Psoas muscle (tissue), 8 donors: ENCODE data around the gene CHST7. TPM values are rescaled to one million over a fixed set of nuclear protein-coding genes. Genes with fewer than 3 reads are reported as not detected.

Source experiments
- ATAC-seq, 4 donors: fragments of 200-7000 bp; cut with Tn5 transposase; one replicate each; pipeline ENCODE4 v1.9.1; 2020; ENCODE audit warnings: moderate library complexity in 3 of 4, mild to moderate bottlenecking in 2 of 4
- DNase-seq, 2 donors: peaks; one replicate each; pipeline ENCODE4 v3.0.0-alpha.2; 2020
- H3K27ac ChIP-seq: fragments of 200-600 bp; one replicate; pipeline ENCODE4 v1.8.0; 2022
- H3K27me3 ChIP-seq, 3 donors: fragments of 200-600 bp in 1 of 3; one replicate each; pipeline versions ENCODE4 v1.6.1 to v1.8.0; 2013 to 2022; ENCODE audit warnings: low read length in 2 of 3, mild to moderate bottlenecking in 2 of 3, moderate library complexity in 1 of 3; ENCODE audit not compliant: insufficient read depth in 3 of 3
- H3K36me3 ChIP-seq, 2 donors: fragments of 200-600 bp in 1 of 2; one replicate each; pipeline versions ENCODE4 v1.6.1 to v1.8.0; 2013 to 2022; ENCODE audit warnings: low read depth in 1 of 2, mild to moderate bottlenecking in 1 of 2, moderate library complexity in 1 of 2; ENCODE audit not compliant: insufficient read depth in 1 of 2
- H3K4me1 ChIP-seq: fragments of 200-600 bp; one replicate; pipeline ENCODE4 v1.8.0; 2022
- H3K4me3 ChIP-seq: fragments of 200-600 bp; one replicate; pipeline ENCODE4 v1.8.0; 2022; ENCODE audit warnings: mild to moderate bottlenecking
- H3K9me3 ChIP-seq: fragments of 200-600 bp; one replicate; pipeline ENCODE4 v1.8.0; 2022
- WGBS, 3 donors: extraction: QIAGEN DNeasy Blood & Tissue Kit; methylation state at CpG; one replicate each; pipeline versions ENCODE4 v1.1.6 to v1.1.7; 2013; 5-methylcytosine and 5-hydroxymethylcytosine counted together
- intact Hi-C, 2 donors: fragments of 100-400 bp; cut with DNase I; formaldehyde crosslinking; loops; one replicate each; pipeline versions ENCODE4 v1.11.0 to v1.14.2; 2022
- polyA plus RNA-seq, 3 donors: library from polyadenylated mRNA; stranded (reverse); fragments of 200-250 nt; gene quantifications; one replicate each; pipeline ENCODE4 v1.2.3, GENCODE V29; 2013
- total RNA-seq, 4 donors: library from RNA; stranded (reverse); fragmentation: NEBNext Ultra II Directional in 2 of 4; extraction: Animal tissue kit (Norgen Biotek cat#: 25700) in 2 of 4; gene quantifications; one replicate each; pipeline versions ENCODE4 v1.2.1 to v1.2.4, GENCODE V29; 2021 to 2023
- TF ChIP-seq, protein P1 (sequence below): fragments of 200-600 bp; IDR thresholded peaks from one replicate; pipeline ENCODE4 v1.8.0; 2022; ENCODE audit warnings: antibody characterized with exemption
- donor health status: healthy with polysubstance abuse.
- donor health status: DM: no; HTN: no; CAD: no; lungs with moderate emphysema.
- donor health status: Bipolar disorder and iron deficiency.
- donor health status: healthy.
- donor health status: DM: yes; HTN: yes; CAD: no.
- donor health status: DM: no; HTN: no; CAD: no.
- donor health status: DM: no; HTN: no; CAD: no.
- donor health status: DM: yes; HTN: yes; CAD: no.

CHST7 gene
- total and polyA plus RNA-seq, 7 donors = 1.6 to 9.9 (median 2.1) TPM

DNA sequence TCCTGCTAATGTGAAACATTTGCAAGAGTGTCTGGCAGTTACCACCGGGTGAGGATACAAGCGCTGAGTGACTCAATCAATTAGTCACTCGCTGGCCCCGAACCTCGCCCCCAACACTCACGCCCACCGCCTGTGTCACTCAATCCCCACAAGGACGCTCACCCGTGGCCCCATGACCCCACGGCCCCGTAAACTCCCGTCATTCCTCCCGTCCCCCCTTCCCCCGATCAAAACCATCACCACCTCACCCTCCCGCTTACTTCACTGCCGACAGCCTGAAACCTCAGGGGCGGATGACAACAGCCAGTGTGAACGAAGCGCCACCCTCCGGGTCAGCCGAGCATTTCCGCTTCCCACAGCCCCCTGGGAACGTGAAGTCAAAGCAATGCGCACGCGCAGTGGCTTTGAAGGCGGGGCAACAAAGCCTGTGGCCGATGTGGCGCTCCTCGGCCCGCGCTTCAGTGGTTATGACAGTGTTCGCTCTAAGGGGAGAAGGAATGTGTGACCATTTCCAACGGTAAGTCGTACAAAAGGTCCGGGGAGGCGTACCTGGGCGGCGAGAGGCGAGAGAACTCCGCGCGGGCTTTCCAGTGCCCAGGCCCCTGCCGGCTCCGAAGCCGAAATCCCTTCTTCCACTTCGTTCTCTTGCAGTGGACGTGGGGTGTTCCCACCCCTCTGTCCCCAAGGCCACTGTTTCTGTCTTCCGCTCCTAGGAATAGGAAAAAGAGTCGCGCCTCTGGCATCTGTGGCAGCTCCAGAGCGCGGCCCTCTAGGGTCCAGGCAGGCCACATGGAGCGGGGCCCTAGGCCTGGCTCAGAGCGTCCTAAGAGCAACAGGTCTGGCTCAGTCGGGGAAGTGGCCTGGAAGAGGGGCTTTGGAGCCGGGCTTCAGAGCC, 28.2 kb upstream of the CHST7 start, which contains the start of gene ZNF674:
Gene ZNF674, minus strand, starts transcription at position 311 of the 895 bp plus-strand sequence. CDS start 3,334 bp downstream, outside the sequence.
- WGBS, 3 donors = 0 to 32% (median 0%) methylated on average over 48 to 57 of the region's 57 CpGs
- peaks cover 0 to 22% of the 10 kb centered on the region in 2 donors for H3K36me3 ChIP-seq
- ATAC-seq (peak; percentile 95 to 98 (median 96)), DNase-seq (peak; percentile 92 to 96)
- peak within 1 kb of the TSS; percentile 87 for H3K27ac ChIP-seq
- H3K4me3 ChIP-seq = peak within 1 kb of the TSS; percentile 85
- no peaks in the 10 kb centered on the region for H3K27me3 ChIP-seq
- intact Hi-C loops = no loop called here
- H3K9me3 ChIP-seq = no peaks in the 10 kb centered on the region
- TF ChIP-seq, protein P1, sequence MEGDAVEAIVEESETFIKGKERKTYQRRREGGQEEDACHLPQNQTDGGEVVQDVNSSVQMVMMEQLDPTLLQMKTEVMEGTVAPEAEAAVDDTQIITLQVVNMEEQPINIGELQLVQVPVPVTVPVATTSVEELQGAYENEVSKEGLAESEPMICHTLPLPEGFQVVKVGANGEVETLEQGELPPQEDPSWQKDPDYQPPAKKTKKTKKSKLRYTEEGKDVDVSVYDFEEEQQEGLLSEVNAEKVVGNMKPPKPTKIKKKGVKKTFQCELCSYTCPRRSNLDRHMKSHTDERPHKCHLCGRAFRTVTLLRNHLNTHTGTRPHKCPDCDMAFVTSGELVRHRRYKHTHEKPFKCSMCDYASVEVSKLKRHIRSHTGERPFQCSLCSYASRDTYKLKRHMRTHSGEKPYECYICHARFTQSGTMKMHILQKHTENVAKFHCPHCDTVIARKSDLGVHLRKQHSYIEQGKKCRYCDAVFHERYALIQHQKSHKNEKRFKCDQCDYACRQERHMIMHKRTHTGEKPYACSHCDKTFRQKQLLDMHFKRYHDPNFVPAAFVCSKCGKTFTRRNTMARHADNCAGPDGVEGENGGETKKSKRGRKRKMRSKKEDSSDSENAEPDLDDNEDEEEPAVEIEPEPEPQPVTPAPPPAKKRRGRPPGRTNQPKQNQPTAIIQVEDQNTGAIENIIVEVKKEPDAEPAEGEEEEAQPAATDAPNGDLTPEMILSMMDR = peak; percentile 12
- H3K4me1 ChIP-seq = peaks cover 5% of the 10 kb centered on the region

DNA sequence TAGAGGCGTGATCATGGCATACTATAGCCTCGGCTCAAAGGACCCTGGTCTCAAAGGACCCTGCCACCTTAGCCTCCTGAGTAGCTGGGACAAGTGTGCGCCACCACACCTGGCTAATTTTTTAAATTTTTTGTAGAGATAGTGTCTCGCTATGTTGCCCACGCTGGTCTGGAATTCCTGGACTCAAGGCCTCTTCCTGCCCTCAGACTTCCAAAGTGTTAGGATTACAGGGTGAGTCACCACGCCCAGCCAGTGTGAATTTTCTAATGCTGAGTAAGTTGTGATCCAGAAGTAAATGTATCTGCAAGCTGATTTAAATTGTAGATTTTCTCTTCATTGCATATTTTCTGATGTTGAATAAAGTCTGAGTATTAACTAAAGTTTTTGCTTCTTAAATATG, 25.7 kb upstream of the CHST7 start:
- H3K4me3 ChIP-seq = no peak overlapping the region
- H3K4me1 ChIP-seq = peaks cover 5% of the 10 kb centered on the region
- TF ChIP-seq, protein P1 = no peak
- ATAC-seq (no peak), DNase-seq (no peak)
- WGBS, 3 donors = 74 to 80% (median 76%) methylated on average over 6 of the region's 6 CpGs
- H3K36me3 ChIP-seq = peaks cover 0 to 8% of the 10 kb centered on the region in 2 donors
- H3K27ac ChIP-seq = no peak overlapping the region
- intact Hi-C loops = no loop called here
- H3K27me3 ChIP-seq = no peaks in the 10 kb centered on the region
- H3K9me3 ChIP-seq = no peaks in the 10 kb centered on the region

DNA sequence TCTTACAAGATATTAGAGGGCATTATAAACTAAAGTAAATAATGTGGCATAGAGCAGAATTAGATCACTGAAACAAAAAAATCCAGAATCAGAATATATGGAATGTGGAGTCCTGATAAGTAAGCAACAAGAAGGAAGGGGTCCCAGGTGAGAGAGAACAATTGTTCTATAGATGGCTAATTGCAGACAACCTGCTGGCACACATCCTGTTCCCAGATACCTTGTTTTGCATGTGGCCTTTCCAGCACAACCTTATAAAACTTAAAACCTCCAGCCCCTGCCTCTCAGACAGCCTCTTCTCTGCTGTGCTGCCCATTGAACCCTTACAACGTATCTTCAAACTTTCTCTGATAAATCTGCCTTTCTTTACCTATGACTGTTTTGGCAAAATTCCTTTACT, 23.7 kb upstream of the CHST7 start:
- no peak for ATAC-seq
- intact Hi-C loops = no loop called here

DNA sequence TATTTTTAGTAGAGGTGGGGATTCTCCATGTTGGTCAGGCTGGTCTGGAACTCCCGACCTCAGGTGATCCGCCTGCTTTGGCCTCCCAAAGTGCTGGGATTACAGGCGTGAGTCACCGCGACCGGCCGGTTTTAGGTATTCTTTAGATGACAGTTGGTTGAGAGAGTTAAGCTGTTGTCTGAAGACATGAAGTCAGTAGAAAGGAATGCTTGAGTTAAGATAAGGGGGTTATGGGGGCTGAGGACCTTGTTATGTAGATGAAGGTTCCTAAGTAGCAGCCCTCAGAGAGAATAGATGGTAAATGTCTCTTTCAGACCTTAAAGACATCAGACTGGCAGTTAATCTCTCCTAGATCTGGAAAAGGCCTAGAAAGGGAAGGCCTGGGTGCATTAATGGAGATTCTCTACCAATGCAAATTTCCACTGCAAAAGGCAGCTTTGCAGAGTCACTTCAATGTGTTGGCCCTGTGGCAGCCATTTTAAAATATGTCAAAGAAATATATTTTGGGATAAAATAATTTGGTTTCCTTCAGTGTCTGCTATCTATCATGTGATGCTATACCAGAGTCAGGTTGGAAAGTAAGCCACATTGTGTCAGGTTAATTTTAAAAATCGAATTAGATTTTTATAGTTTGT, 22.0 kb upstream of the CHST7 start:
- Histone ChIP-seq H3K27ac (no peak overlapping the region), H3K27me3 (no peaks in the 10 kb centered on the region), H3K9me3 (no peaks in the 10 kb centered on the region), H3K4me1 (peaks cover 1% of the 10 kb centered on the region), H3K36me3 (peaks cover 0 to 5% of the 10 kb centered on the region in 2 donors), H3K4me3 (no peak overlapping the region)
- DNase-seq = no peak
- TF ChIP-seq, protein P1 = no peak
- ATAC-seq = no peak
- WGBS, 3 donors = 66 to 72% (median 71%) methylated on average over 8 of the region's 8 CpGs
- intact Hi-C loops = no loop called here

More for the DNA sequence above, 23.7 kb upstream of the CHST7 start:
- Histone ChIP-seq H3K4me3 (no peak overlapping the region), H3K27ac (no peak overlapping the region), H3K9me3 (no peaks in the 10 kb centered on the region), H3K36me3 (peaks cover 0 to 5% of the 10 kb centered on the region in 2 donors), H3K27me3 (no peaks in the 10 kb centered on the region), H3K4me1 (peaks cover 5% of the 10 kb centered on the region)
- TF ChIP-seq, protein P1 = no peak
- no peak for DNase-seq
- WGBS, 3 donors = 75 to 100% (median 88%) methylated on average over 1 of the region's 1 CpG
